COLO668 (cell line): ENCODE results near the gene CENPM.

Experiments
- DNase-seq: peaks from one replicate; lab custom pipeline; 2025; ENCODE audit not compliant: unreplicated experiment; lab: John Stamatoyannopoulos, UW

The CENPM gene

DNA sequence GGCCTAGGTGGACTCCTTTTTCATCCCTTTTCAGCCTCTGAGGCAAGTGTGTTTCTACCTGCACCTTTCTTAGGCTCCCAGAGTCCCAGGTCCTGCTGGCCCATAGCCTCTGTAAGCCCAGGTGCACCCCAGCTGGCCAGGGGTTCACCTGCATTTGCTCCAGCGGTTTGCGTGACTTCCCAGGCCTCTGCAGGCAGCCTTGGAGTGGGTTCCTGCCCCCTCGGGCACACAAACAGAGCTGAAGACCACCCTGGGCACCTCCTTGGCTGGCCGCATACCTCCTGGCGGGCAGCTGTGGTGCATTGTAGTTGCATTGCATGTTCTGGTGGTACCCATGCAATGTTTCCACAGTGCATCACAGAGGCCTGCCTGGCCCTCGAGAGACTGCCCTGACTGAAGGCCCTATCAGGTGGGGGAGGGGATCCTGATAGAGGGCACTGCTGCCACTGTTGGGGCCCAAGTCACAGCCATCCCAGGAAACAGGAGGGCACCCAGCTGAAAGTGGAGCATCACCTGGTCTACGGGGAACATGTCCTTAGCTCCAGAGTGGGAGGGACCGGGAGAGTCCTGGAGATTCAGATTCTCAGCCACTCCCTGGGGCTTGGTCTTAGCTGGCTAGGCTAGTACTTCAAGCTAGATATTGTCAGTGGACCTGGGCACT lies 46.2 kb downstream of the CENPM start:
- no peak for DNase-seq

DNA sequence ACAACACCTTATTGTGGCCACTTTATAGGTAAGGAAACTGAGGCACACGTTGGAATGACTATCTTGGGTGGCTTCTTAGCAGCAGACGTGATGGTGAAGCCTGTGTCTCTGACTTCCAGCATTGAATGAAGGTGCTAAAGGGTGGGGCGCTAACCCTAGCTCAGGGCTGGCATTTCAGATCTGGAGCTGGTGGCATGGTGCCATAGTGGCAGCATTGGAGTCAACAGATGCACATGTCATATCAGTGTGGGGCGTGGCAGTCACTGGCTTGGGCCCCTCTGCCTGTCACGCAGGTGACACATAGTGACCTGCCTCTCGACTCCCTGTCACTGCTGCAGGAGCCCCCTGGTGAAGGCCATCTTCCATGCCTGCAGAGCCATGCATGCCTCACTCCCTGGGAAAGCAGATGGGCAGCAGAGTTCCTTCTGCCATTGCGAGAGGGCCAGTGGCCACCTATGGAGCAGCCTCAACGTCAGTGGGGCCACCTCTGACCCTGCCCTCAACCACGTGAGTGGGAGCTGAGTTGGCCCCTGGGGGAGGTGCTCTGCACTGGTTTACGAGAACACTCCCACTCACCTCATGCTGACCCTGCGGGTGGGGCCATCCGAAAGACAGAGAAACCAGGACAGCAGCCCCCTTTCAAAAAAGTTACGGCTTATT lies 46.8 kb downstream of the CENPM start:
- DNase-seq: no peak

DNA sequence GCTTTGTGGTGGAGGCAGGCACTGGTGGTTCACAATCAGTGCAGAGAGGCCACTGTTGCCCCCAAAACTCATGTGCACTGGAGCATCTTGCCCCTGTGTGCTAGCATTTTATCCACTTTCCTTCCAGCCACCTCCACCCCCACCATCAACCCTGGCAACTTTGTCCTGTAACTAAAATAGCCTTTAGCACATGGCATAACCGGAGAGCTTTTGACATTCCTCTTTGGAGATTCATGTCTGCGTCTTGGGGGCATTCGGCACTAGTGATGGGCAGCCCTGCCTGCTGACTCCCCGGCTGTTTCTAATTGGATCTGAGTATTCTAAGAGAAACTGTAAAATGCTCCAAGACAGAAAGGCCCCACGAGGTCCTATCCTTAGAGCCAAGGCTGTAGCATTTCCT lies 47.8 kb downstream of the CENPM start:
- DNase-seq: no peak

DNA sequence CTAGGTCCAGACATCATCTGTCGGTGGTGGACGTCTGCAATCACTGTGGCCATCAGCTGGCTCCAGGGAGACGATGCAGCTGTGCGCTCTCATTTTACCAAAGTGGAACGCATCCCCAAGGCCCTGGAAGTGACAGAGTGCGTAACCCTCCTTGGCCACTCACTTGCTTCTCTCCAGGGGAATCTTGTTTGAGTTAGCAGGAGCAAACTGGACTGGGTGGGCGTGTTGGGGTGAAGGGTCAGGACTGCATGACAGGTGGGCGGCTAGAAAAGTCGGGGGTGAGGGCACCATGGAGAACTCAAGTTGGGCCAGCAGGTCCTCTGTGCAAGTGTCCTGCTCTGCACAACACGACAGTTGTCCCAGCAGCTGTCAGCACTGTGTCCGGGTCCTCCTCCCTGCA lies 48.3 kb downstream of the CENPM start:
- DNase-seq: no peak

DNA sequence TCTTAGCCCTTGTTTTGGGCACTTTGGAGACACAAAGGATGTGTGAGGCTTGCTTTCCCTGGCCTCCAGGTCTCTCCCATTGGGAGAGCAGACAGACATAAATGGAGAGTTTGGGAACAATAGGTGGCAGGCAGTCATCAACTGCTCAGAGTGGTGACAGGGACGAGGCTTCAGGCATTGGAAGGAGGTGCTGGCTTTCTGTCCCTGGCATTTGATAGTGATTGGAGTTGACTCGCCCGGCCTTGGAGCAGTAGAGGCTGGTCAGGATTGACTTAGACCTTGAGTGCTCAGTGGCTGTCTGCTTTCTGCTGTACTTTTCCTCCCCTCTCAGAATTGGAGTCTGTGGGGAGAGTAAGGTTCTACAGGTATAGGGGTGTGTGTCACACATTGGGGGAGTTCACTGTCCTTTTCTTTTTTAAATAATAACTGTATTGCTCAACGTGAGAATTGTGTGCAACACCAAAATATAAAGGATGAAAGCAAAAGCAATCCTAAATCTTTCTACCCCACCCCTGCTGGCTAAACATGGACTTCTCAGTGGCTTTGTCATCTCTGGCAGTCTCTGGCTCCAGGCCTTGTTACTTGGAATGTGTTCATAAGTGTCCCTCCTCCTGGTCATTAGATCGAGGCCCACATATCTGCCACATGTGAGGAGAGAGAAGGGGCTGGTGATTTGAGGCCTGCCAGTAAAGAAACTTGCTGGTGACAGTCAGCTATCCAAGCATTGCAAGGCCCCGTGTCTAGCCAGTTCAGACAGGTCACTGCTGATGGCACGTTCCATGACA lies 53.2 kb downstream of the CENPM start:
- DNase-seq: no peak

DNA sequence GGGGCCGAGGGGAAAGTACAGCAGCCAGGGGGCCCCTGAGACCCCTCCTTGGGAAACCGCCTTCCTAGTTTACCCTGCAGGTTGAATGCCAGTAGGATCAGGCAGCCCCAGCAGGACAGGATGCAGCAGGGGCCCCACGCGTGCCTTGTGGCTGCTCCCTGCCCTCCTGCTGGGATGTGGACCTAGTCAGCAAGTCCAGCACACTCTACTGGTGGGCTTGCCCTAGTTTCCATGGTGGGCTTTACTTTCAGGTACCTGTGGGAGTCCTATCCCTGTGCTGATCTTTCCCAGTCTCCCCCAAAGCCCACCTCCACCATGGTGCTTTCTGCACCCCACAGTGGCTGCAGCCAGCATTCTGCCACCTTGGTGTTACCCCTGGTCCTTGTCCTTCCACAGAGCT lies 54.2 kb downstream of the CENPM start:
- DNase-seq: no peak

DNA sequence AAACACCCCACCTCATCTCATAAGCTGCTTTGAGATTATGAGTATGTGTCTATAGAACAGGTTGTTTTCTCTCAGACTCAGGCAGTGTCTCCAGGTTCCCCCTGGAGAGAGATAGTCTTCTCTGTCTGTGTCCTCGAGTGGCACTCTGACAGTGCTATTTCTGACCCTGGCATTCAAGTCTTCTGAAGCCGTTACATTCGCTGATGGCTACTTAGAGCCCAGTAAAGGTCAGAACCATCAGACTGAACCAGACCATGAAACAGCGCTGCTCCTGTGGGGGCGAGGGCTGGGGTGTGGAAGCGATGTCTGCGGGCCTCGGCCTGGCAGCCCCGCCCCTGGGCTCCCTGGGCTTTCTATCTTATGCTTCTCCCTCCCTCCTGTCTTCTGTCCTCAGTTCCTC lies 55.5 kb downstream of the CENPM start:
- DNase-seq: no peak
